Neural progenitor cell (in vitro differentiated cells): ENCODE measurements around the gene GMPR. TPM values are rescaled to one million over a fixed set of nuclear protein-coding genes. Genes with fewer than 3 reads are reported as not detected.

ENCODE experiments used
- DNase-seq: peaks from one replicate; pipeline ENCODE4 v3.0.0-alpha.2; 2016; ENCODE audit warnings: low spot score
- H2AFZ ChIP-seq: fragments of 200-600 bp; sonication (generic); replicated peaks from 2 replicates; pipeline ENCODE4 v1.6.1; 2016; ENCODE audit warnings: antibody characterized with exemption
- H3F3A ChIP-seq: fragments of 200-600 bp; sonication (generic); 2 replicates; pipeline ENCODE4 v1.6.1; 2016; ENCODE audit warnings: antibody characterized with exemption, low read depth
- H3K27ac ChIP-seq: fragments of 200-600 bp; sonication (generic); 2 replicates; pipeline ENCODE4 v1.5.1; 2016; ENCODE audit warnings: mild to moderate bottlenecking
- H3K27me3 ChIP-seq: fragments of 200-600 bp; sonication (generic); 2 replicates; pipeline ENCODE4 v1.6.1; 2016; ENCODE audit warnings: mild to moderate bottlenecking, moderate library complexity
- H3K36me3 ChIP-seq: fragments of 200-600 bp; sonication (generic); 2 replicates; pipeline ENCODE4 v1.5.1; 2016
- H3K4me1 ChIP-seq: fragments of 200-600 bp; sonication (generic); 2 replicates; pipeline ENCODE4 v1.6.1; 2016; ENCODE audit warnings: mixed run types
- H3K4me2 ChIP-seq: fragments of 200-600 bp; sonication (generic); 2 replicates; pipeline ENCODE4 v1.6.1; 2016
- H3K4me3 ChIP-seq: fragments of 200-600 bp; sonication (generic); 2 replicates; pipeline ENCODE4 v1.5.1; 2016
- H3K79me2 ChIP-seq: fragments of 200-600 bp; sonication (generic); 2 replicates; pipeline ENCODE4 v1.6.1; 2016; ENCODE audit warnings: low read depth
- H3K9ac ChIP-seq: fragments of 200-600 bp; sonication (generic); 2 replicates; pipeline ENCODE4 v1.6.1; 2016
- H3K9me3 ChIP-seq: fragments of 200-600 bp; sonication (generic); 2 replicates; pipeline ENCODE4 v1.5.1; 2016; ENCODE audit warnings: low read depth
- H4K20me1 ChIP-seq: fragments of 200-600 bp; sonication (generic); 2 replicates; pipeline ENCODE4 v1.6.1; 2016; ENCODE audit warnings: low read depth
- H3K27ac Mint-ChIP-seq: 3 replicates; pipeline ENCODE4 v1.8.0; 2021; ENCODE audit warnings: mixed read lengths
- H3K27me3 Mint-ChIP-seq: 2 replicates; pipeline ENCODE4 v1.8.0; 2022; ENCODE audit warnings: low read depth, mild to moderate bottlenecking, inconsistent platforms, moderate library complexity, mixed read lengths; ENCODE audit not compliant: insufficient read depth
- H3K36me3 Mint-ChIP-seq: 3 replicates; pipeline ENCODE4 v1.8.0; 2021; ENCODE audit warnings: mixed read lengths
- H3K4me1 Mint-ChIP-seq: 3 replicates; pipeline ENCODE4 v1.8.0; 2021; ENCODE audit warnings: mixed read lengths
- H3K4me3 Mint-ChIP-seq: 3 replicates; pipeline ENCODE4 v1.8.0; 2021; ENCODE audit warnings: mild to moderate bottlenecking, moderate library complexity, mixed read lengths
- H3K9me3 Mint-ChIP-seq: 3 replicates; pipeline ENCODE4 v1.8.0; 2020; ENCODE audit warnings: mixed read lengths
- EZH2 ChIP-seq: fragments of 200-600 bp; sonication (generic); IDR thresholded peaks from 2 replicates; pipeline ENCODE4 v1.6.1; 2017; ENCODE audit warnings: antibody characterized with exemption, mild to moderate bottlenecking, moderate library complexity
- EZH2phosphoT487 ChIP-seq: fragments of 200-600 bp; sonication (generic); IDR thresholded peaks from 2 replicates; pipeline ENCODE4 v1.6.1; 2017; ENCODE audit warnings: antibody characterized with exemption
- total RNA-seq: library from RNA; depleted of rRNA; stranded (reverse); fragments of >200 nt; gene quantifications from 2 replicates; pipeline ENCODE4 v1.2.3, GENCODE V29; 2015; ENCODE audit warnings: low replicate concordance
- TF ChIP-seq, protein P1 (sequence below): fragments of 200-600 bp; sonication (generic); IDR thresholded peaks from 2 replicates; pipeline ENCODE4 v1.5.1; 2017; ENCODE audit warnings: antibody characterized with exemption, mild to moderate bottlenecking

The GMPR gene
- total RNA-seq, 1 donor from 2014 or later: not detected

DNA sequence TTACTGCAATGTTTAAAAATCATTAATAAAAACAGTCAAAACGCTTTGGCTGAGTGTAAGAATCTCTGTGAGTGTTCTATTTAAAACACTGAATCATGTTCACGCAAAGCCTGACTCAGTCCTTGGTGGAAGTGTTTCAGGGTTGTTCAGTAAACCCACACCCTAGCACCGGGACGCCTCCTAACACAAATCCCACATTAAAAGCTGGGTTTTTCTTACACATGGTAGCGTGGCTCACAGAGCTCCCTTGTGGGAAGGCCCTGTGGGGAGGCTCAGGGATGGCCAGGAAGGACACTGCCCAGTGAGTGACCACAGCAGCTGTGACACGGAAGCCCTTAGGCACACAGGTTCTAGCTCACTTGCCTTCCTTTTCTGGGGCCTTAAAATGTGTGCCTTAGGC, 80.2 kb downstream of the GMPR start:
- H3K9me3 ChIP-seq: no peaks in the 10 kb centered on the region
- no peaks in the 10 kb centered on the region for H3F3A ChIP-seq
- no peaks in the 10 kb centered on the region for H3K36me3 ChIP-seq
- peaks cover 35% of the 10 kb centered on the region for H3K4me1 Mint-ChIP-seq
- H3K9me3 Mint-ChIP-seq: no peaks in the 10 kb centered on the region
- no peak for DNase-seq
- no peak overlapping the region for H3K27ac Mint-ChIP-seq
- H3K4me3 ChIP-seq: no peak overlapping the region
- peaks cover 6% of the 10 kb centered on the region for H3K4me1 ChIP-seq
- H3K79me2 ChIP-seq: no peaks in the 10 kb centered on the region
- no peaks in the 10 kb centered on the region for H4K20me1 ChIP-seq
- TF ChIP-seq, protein P1, sequence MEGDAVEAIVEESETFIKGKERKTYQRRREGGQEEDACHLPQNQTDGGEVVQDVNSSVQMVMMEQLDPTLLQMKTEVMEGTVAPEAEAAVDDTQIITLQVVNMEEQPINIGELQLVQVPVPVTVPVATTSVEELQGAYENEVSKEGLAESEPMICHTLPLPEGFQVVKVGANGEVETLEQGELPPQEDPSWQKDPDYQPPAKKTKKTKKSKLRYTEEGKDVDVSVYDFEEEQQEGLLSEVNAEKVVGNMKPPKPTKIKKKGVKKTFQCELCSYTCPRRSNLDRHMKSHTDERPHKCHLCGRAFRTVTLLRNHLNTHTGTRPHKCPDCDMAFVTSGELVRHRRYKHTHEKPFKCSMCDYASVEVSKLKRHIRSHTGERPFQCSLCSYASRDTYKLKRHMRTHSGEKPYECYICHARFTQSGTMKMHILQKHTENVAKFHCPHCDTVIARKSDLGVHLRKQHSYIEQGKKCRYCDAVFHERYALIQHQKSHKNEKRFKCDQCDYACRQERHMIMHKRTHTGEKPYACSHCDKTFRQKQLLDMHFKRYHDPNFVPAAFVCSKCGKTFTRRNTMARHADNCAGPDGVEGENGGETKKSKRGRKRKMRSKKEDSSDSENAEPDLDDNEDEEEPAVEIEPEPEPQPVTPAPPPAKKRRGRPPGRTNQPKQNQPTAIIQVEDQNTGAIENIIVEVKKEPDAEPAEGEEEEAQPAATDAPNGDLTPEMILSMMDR: no peak
- TF ChIP-seq EZH2 (no peak), EZH2phosphoT487 (no peak)
- H3K4me2 ChIP-seq: no peak overlapping the region
- no peaks in the 10 kb centered on the region for H3K27me3 ChIP-seq
- no peak overlapping the region for H2AFZ ChIP-seq
- H3K27ac ChIP-seq: no peak overlapping the region
- no peaks in the 10 kb centered on the region for H3K36me3 Mint-ChIP-seq
- H3K9ac ChIP-seq: no peak overlapping the region
- H3K27me3 Mint-ChIP-seq: no peaks in the 10 kb centered on the region
- H3K4me3 Mint-ChIP-seq: no peak overlapping the region

DNA sequence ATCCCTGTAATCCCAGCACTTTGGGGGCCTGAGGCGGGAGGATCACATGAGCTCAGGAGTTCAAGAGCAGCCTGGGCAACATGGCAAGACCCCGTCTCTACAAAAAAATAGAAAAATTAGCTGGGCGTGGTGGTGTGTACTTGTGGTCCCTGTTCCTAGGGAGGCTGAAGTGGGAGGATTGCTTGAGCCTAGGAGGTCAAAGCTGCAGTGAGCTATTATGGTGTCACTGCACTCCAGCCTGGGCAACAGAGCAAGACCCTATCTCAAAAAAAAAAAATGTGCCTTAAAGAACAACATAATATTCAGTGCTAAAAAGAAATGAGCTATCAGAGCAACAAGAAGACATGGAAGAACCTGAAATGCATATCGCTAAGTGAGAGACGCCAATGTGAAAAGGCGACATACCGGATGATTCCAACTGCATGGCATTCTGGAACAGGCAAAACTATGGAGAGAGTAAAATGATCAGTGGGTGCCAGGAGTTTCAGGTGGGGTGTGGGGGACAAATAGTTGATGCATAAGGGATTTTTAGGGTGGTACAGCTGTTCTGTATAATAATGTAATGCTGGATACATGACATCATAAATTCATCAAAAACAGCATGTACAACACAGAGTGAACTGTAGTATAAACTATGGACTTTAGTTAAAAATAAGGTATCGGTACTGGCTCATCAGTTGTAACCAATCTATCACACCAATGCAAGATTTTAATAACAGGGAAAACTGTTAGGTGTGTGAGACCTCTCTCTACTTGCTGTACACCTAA, 80.8 kb downstream of the GMPR start:
- Histone ChIP-seq H4K20me1 (no peaks in the 10 kb centered on the region), H2AFZ (no peak overlapping the region), H3K4me1 (peaks cover 6% of the 10 kb centered on the region), H3F3A (no peaks in the 10 kb centered on the region), H3K79me2 (no peaks in the 10 kb centered on the region), H3K4me2 (no peak overlapping the region), H3K27ac (no peak overlapping the region), H3K9ac (no peak overlapping the region), H3K27me3 (no peaks in the 10 kb centered on the region), H3K9me3 (no peaks in the 10 kb centered on the region), H3K36me3 (no peaks in the 10 kb centered on the region), H3K4me3 (no peak overlapping the region)
- Mint-ChIP-seq H3K9me3 (no peaks in the 10 kb centered on the region), H3K27me3 (no peaks in the 10 kb centered on the region), H3K27ac (no peak overlapping the region), H3K36me3 (no peaks in the 10 kb centered on the region), H3K4me1 (peaks cover 36% of the 10 kb centered on the region), H3K4me3 (peak overlapping the region; percentile 36)
- no peak for DNase-seq
- TF ChIP-seq EZH2phosphoT487: no peak
- TF ChIP-seq EZH2: no peak
- TF ChIP-seq, protein P1: no peak

DNA sequence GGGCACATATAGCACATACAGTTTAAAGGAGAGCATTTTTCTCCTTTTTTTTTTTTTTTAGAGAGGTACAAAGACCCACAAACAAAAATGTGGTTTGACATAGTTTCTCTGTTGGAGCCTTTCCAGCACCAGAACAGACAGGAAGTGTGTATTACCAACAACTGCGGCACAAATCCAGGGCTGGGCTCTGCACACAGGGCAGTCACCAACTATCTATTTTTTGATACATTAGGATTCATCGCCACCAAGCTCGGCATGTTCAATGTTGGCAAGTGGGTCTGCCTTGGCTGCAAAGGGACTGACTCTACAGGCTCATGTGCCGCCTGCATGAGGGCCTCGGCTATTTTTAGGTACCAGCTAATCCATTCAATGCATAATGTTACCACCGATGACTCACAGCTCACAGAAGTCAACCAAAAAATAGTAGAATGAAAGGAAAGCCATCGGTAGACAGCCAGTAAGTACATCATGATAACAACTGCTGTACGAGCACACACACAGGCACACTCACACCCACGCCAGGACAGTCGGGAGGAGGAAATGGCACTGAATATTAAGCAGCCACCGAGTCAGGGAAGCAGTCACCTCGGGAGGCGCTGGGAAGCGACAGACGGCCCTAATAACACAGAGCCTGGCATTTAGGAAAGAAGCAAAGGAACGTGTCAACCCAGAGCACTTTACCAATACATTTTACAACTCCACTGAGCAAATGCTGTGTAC, 81.6 kb downstream of the GMPR start:
- Histone ChIP-seq H3F3A (no peaks in the 10 kb centered on the region), H2AFZ (no peak overlapping the region), H3K27me3 (no peaks in the 10 kb centered on the region), H3K36me3 (no peaks in the 10 kb centered on the region), H3K4me2 (no peak overlapping the region), H3K27ac (no peak overlapping the region), H3K4me1 (peaks cover 12% of the 10 kb centered on the region), H4K20me1 (no peaks in the 10 kb centered on the region), H3K79me2 (no peaks in the 10 kb centered on the region), H3K9ac (no peak overlapping the region), H3K4me3 (no peak overlapping the region), H3K9me3 (no peaks in the 10 kb centered on the region)
- no peaks in the 10 kb centered on the region for H3K9me3 Mint-ChIP-seq
- no peak for DNase-seq
- H3K27ac Mint-ChIP-seq: no peak overlapping the region
- no peaks in the 10 kb centered on the region for H3K36me3 Mint-ChIP-seq
- H3K4me3 Mint-ChIP-seq: peak overlapping the region; percentile 14
- peaks cover 43% of the 10 kb centered on the region for H3K4me1 Mint-ChIP-seq
- H3K27me3 Mint-ChIP-seq: no peaks in the 10 kb centered on the region
- TF ChIP-seq, protein P1: no peak
- no peak for TF ChIP-seq EZH2
- no peak for TF ChIP-seq EZH2phosphoT487
